ENCODE results near the gene ZP1. TPM values are rescaled to one million over a fixed set of nuclear protein-coding genes. Genes with fewer than 3 reads are reported as not detected.

ZP1 gene
- total RNA-seq, 1 experiment from 2014 or later, result not detected

GRCh38 chr11:60923326-60923725, 56.0 kb downstream of the ZP1 start:
- DNase-seq, result peak; percentile 46
- Histone ChIP-seq H3K4me3 (ENCODE audit: insufficient read depth, low read depth, low read length) (no peak overlapping the region), H3K36me3 (replicated peaks; ENCODE audit: control insufficient read depth, insufficient read depth, low read length) (peaks cover 8% of the 10 kb centered on the region), H3K27me3 (ENCODE audit: control insufficient read depth, insufficient read depth, low read length) (peaks cover 7% of the 10 kb centered on the region)

- Histone ChIP-seq H3K36me3 (replicated peaks; ENCODE audit: control insufficient read depth, insufficient read depth, low read length) (peaks cover 8% of the 10 kb centered on the region), H3K4me3 (ENCODE audit: insufficient read depth, low read depth, low read length) (peak overlapping the region; percentile 82; the same call in 1 of the 2 replicates), H3K27me3 (ENCODE audit: control insufficient read depth, insufficient read depth, low read length) (peaks cover 7% of the 10 kb centered on the region)
- DNase-seq, result no peak
These were observed 56.4 kb downstream of the ZP1 start for GRCh38 chr11:60923800-60924109.

DNA sequence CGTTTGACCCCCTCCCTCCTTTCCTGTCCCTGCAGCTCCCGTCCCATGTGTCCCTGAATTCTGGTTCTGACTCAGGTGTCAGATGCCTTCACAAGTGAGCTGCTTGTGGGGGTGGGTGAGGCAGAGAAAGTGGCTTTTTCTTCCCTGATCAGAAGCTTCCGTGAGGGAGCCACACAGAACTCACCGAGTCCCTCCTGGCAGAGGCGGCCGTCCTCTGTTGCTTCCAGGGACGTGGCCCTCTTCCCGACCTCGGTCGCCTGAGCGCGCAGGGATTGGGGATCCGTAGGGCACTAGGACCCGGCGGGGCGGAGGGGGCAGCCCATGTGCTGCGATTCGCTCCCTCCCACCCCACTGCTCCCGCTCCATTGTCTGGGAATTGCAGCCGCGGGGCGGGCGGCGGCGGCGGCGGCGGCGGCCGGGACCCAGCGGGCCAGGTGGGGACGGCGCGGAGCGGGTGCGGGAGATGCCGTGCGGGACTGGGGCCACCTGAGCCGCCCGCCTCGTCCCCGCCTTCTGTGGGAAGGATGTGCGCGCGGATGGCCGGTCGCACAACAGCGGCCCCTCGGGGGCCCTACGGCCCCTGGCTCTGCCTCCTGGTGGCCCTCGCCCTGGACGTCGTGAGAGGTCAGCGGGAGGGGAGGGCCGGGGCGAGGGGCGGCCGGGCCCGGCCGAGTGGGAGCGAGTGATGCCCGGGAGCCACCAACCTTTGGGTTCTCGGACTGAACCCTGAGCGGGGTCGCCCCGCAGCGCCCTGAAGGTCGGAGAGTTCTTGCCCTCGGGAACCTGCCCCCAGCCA, 57.0 kb downstream of the ZP1 start, which contains the start of gene TMEM132A:
Gene TMEM132A, plus strand, starts transcription at position 351 of the 796 bp plus-strand sequence. Its CDS starts 174 bp downstream, at position 525.
- H3K27me3 ChIP-seq (ENCODE audit: control insufficient read depth, insufficient read depth, low read length), result peaks cover 7% of the 10 kb centered on the region
- H3K36me3 ChIP-seq (replicated peaks; ENCODE audit: control insufficient read depth, insufficient read depth, low read length), result peaks cover 10% of the 10 kb centered on the region
- DNase-seq, result peak; percentile 98
- H3K4me3 ChIP-seq (ENCODE audit: insufficient read depth, low read depth, low read length), result peak within 1 kb of the TSS; percentile 82

Other genes starting within 250 kb of the ZP1 start
- not detected in 2 replicates for gene MS4A8, start 167.9 kb upstream of the ZP1 start, total RNA-seq (2014; rRNA removed; shearing (Covaris generic))
- not detected in 2 replicates for gene MS4A18, start 142.8 kb upstream of the ZP1 start, total RNA-seq (2014; rRNA removed; shearing (Covaris generic))
- gene MS4A15, start 110.7 kb upstream of the ZP1 start, total RNA-seq (2014; rRNA removed; shearing (Covaris generic)), result 0.10 TPM in 1 of 2 replicates, not detected in the other
- gene MS4A10, start 82.2 kb upstream of the ZP1 start, total RNA-seq (2014; rRNA removed; shearing (Covaris generic)), result not detected in 2 replicates
- gene CCDC86, start 25.4 kb upstream of the ZP1 start, total RNA-seq (2014; rRNA removed; shearing (Covaris generic)), result 17.6 and 19.4 TPM in 2 replicates
- gene PTGDR2, start 11.6 kb upstream of the ZP1 start, total RNA-seq (2014; rRNA removed; shearing (Covaris generic)), result 0.03 and 0.44 TPM in 2 replicates
- gene PRPF19, start 39.0 kb downstream of the ZP1 start, total RNA-seq (2014; rRNA removed; shearing (Covaris generic)), result 93.8 and 123 TPM in 2 replicates
- gene TMEM109, start 46.6 kb downstream of the ZP1 start, total RNA-seq (2014; rRNA removed; shearing (Covaris generic)), result 30.6 and 35.1 TPM in 2 replicates
- gene TMEM132A, start 56.9 kb downstream of the ZP1 start, total RNA-seq (2014; rRNA removed; shearing (Covaris generic)), result 66.0 and 73.9 TPM in 2 replicates
- 2.7 and 6.1 TPM in 2 replicates for gene SLC15A3, start 84.6 kb downstream of the ZP1 start, total RNA-seq (2014; rRNA removed; shearing (Covaris generic))
- not detected in 2 replicates for gene CD6, start 104.1 kb downstream of the ZP1 start, total RNA-seq (2014; rRNA removed; shearing (Covaris generic))
- gene CD5, start 234.9 kb downstream of the ZP1 start, total RNA-seq (2014; rRNA removed; shearing (Covaris generic)), result not detected in 2 replicates